Rectal smooth muscle tissue (tissue), 1 donor: ENCODE results near the gene IGSF23.
"Not testable (repeated sequence)": the region's sequence is repeated elsewhere in the genome, so short reads cannot be mapped to it uniquely, and the experiment has no call there.

Experiments used
- H3K27ac ChIP-seq: one replicate; pipeline ENCODE4 v1.7.0; 2013; ENCODE audit warnings: low read depth, low read length, inconsistent platforms
- H3K27me3 ChIP-seq: one replicate; pipeline ENCODE4 v1.7.0; 2013; ENCODE audit warnings: low read length; ENCODE audit not compliant: control insufficient read depth, insufficient read depth
- H3K36me3 ChIP-seq: one replicate; pipeline ENCODE4 v1.7.0; 2013; ENCODE audit warnings: low read length; ENCODE audit not compliant: control insufficient read depth, insufficient read depth
- H3K4me1 ChIP-seq: one replicate; pipeline ENCODE4 v1.7.0; 2013; ENCODE audit warnings: low read length; ENCODE audit not compliant: control insufficient read depth, insufficient read depth
- H3K4me3 ChIP-seq: one replicate; pipeline ENCODE4 v1.7.0; 2013; ENCODE audit warnings: low read length
- H3K9ac ChIP-seq: one replicate; pipeline ENCODE4 v1.7.0; 2013; ENCODE audit warnings: low read length

The IGSF23 gene

DNA sequence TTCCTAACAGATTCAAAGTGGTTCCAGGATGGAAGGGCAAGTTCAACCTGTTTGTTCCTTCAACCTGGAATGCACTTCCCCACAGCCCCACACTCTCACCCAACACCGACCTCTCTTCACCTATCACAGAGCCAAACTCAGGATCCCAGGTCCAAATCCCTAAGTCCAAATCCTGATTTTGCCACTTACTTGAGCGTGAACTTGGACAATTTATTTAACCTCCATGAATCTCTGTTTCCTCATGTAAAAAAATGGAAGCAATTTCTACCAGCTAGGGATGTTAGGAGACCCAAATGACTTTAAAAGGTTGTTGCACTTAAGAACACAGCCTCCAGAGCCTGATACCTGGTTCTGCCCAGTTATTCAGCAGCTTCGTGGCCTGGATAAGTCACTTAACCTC lies 5.4 kb upstream of the IGSF23 start:
- no peak overlapping the region for H3K9ac ChIP-seq
- H3K27me3 ChIP-seq, result no peaks in the 10 kb centered on the region
- H3K4me1 ChIP-seq, result no peaks in the 10 kb centered on the region
- H3K4me3 ChIP-seq, result no peak overlapping the region
- H3K36me3 ChIP-seq, result no peaks in the 10 kb centered on the region
- H3K27ac ChIP-seq, result no peak overlapping the region

GRCh38 chr19:44608391-44608821 lies 5.0 kb upstream of the IGSF23 start:
- Histone ChIP-seq H3K9ac (no peak overlapping the region), H3K4me1 (no peaks in the 10 kb centered on the region), H3K27me3 (no peaks in the 10 kb centered on the region), H3K4me3 (no peak overlapping the region), H3K36me3 (no peaks in the 10 kb centered on the region), H3K27ac (no peak overlapping the region)

DNA sequence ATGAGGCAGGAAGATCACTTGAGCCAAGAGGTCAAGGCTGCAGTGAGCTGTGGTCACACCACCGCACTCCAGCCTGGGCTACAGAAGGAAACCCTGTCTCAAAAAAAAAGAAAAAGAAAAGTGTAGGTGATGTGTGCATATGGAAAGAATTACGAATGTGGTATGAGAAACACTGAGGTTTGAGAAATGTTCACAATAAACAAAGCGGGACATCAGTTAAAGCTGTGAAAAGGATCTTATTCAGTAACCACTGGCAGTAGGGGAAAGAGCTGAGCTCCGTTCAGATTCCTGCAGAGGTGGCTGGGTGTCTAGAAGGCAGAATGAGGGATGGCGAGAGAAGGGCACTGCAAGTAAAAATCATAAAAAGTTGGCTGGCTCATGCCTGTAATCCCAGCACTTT lies 4.1 kb upstream of the IGSF23 start:
- H3K27me3 ChIP-seq, result no peaks in the 10 kb centered on the region
- no peak overlapping the region for H3K9ac ChIP-seq
- H3K4me3 ChIP-seq, result no peak overlapping the region
- no peak overlapping the region for H3K27ac ChIP-seq
- H3K4me1 ChIP-seq, result no peaks in the 10 kb centered on the region
- H3K36me3 ChIP-seq, result no peaks in the 10 kb centered on the region

- H3K9ac ChIP-seq, H3K4me3 ChIP-seq, H3K27me3 ChIP-seq, H3K27ac ChIP-seq, H3K4me1 ChIP-seq, H3K36me3 ChIP-seq: not testable (repeated sequence)
Observed at GRCh38 chr19:44610497-44610896, 2.9 kb upstream of the IGSF23 start.

DNA sequence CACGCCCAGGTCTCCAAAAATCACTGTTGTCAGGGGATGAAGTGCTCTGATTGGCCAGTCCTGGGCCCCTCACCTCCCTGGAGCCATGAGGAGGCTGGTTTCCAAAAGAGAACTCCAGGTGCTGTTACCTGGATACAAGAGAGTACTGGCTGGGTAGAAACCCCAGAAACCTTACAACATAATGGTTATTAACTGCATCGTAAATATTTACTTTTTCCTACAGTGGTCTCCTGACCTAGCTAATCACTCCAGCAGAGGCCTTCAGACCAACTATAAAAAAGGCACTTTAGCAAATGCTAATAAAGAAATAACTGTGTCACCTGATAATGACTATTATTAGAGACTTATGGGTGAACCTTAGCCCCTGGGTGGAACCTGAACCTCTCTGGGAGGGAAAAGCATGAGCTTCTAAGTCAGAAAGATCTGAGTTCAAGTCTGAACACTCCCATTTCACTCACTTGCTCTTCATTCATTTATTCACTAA lies 1.5 kb upstream of the IGSF23 start:
- Histone ChIP-seq H3K4me1 (no peaks in the 10 kb centered on the region), H3K9ac (no peak overlapping the region), H3K27me3 (no peaks in the 10 kb centered on the region), H3K27ac (no peak overlapping the region), H3K4me3 (no peak overlapping the region), H3K36me3 (no peaks in the 10 kb centered on the region)

GRCh38 chr19:44614313-44614712 lies 950 bp downstream of the IGSF23 start:
- Histone ChIP-seq H3K27me3 (no peaks in the 10 kb centered on the region), H3K27ac (no peak overlapping the region), H3K36me3 (no peaks in the 10 kb centered on the region), H3K4me3 (no peak overlapping the region), H3K9ac (no peak overlapping the region), H3K4me1 (no peaks in the 10 kb centered on the region)

DNA sequence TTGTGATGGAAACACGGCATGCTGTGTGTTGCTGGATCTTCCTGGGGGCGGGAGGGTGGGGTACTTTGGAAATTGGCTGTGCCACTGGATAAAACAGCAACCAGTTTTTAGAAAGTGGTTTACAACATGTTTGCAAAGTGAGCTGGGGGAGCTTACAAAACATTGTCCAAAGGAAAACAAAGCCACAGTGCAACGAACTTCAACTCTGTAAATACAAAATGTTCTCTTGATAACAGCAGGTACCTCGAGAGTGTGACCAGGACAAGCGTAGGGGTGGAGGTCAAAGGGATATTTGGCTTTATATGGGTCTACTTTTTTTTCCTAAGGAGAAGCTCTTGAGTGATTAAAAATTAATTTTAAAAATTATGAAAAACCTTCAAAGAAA lies 2.5 kb downstream of the IGSF23 start:
- no peak overlapping the region for H3K9ac ChIP-seq
- no peak overlapping the region for H3K4me3 ChIP-seq
- no peak overlapping the region for H3K27ac ChIP-seq
- no peaks in the 10 kb centered on the region for H3K4me1 ChIP-seq
- no peaks in the 10 kb centered on the region for H3K27me3 ChIP-seq
- no peaks in the 10 kb centered on the region for H3K36me3 ChIP-seq

DNA sequence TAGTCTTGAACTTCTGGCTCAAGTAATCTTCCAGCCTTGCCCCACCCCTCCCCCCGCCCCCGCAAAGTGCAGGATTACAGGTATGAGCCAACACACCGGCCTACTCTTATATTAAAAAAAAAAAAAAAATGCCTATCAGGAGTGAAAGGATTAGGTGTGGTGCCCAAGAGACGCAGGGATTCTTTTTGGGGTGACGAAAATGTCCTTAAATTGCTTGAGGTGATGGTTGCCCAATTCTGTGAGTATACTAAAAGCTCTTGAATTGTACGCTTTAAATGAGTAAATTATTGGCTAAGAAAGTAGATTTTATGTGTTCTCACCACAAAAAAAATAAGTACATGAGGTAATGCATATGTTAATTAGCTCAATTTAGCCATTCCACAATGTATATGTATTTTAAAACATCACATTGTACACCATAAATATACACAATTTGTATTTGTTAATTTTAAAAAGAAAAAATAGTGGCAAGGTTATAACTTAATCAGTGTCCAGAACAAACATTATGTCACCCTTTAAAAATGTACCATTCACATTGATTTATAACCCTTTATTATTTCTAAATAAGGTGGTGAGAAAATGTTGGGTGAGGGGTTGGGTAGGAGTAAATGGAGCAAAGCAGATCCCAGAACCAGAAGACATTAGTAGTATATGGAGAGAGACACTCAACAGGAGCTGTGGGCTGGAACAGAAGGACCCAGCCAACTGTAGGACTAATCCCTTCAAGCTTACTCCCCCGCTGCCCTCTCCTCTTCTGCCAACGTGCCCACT lies 3.9 kb downstream of the IGSF23 start:
- H3K27ac ChIP-seq, result no peak overlapping the region
- no peaks in the 10 kb centered on the region for H3K27me3 ChIP-seq
- no peak overlapping the region for H3K9ac ChIP-seq
- no peaks in the 10 kb centered on the region for H3K4me1 ChIP-seq
- H3K36me3 ChIP-seq, result no peaks in the 10 kb centered on the region
- no peak overlapping the region for H3K4me3 ChIP-seq

- no peak overlapping the region for H3K27ac ChIP-seq
- no peak overlapping the region for H3K4me3 ChIP-seq
- no peaks in the 10 kb centered on the region for H3K4me1 ChIP-seq
- H3K9ac ChIP-seq, result no peak overlapping the region
- H3K27me3 ChIP-seq, result no peaks in the 10 kb centered on the region
- no peaks in the 10 kb centered on the region for H3K36me3 ChIP-seq
Observed at GRCh38 chr19:44618640-44619357, 5.4 kb downstream of the IGSF23 start.

GRCh38 chr19:44620667-44621066 lies 7.3 kb downstream of the IGSF23 start:
- Histone ChIP-seq H3K4me1 (no peaks in the 10 kb centered on the region), H3K4me3 (no peak overlapping the region), H3K9ac (no peak overlapping the region), H3K36me3 (no peaks in the 10 kb centered on the region), H3K27me3 (no peaks in the 10 kb centered on the region), H3K27ac (no peak overlapping the region)

- Histone ChIP-seq H3K27me3 (no peaks in the 10 kb centered on the region), H3K27ac (no peak overlapping the region), H3K36me3 (no peaks in the 10 kb centered on the region), H3K4me1 (no peaks in the 10 kb centered on the region), H3K4me3 (no peak overlapping the region), H3K9ac (no peak overlapping the region)
Observed at GRCh38 chr19:44621367-44621766, 8.0 kb downstream of the IGSF23 start.

DNA sequence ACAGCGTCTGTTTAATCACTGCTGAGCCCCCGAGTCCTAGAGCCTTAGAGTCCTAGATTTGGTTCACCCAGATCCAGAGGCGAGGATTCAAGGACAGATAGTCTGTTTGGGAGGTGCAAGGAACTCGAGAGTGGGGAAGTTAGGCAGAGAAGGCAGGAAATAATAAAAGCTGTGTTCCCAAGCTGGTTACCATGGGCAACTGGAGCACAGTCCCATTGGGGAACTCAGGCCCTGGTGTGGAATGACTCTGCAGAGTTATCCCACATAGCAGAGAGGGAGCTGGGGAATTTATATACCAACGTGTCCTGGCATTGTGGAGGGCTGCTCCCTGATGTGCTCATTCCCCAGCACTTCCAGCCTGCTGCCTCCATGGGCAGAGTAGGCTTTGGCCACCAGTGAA lies 9.7 kb downstream of the IGSF23 start:
- no peak overlapping the region for H3K27ac ChIP-seq
- H3K4me3 ChIP-seq, result no peak overlapping the region
- no peaks in the 10 kb centered on the region for H3K36me3 ChIP-seq
- H3K27me3 ChIP-seq, result no peaks in the 10 kb centered on the region
- H3K9ac ChIP-seq, result no peak overlapping the region
- H3K4me1 ChIP-seq, result no peaks in the 10 kb centered on the region

- H3K4me1 ChIP-seq, result no peaks in the 10 kb centered on the region
- no peaks in the 10 kb centered on the region for H3K27me3 ChIP-seq
- H3K36me3 ChIP-seq, result no peaks in the 10 kb centered on the region
- no peak overlapping the region for H3K4me3 ChIP-seq
- no peak overlapping the region for H3K27ac ChIP-seq
- no peak overlapping the region for H3K9ac ChIP-seq
Observed at GRCh38 chr19:44623626-44624025, 10.3 kb downstream of the IGSF23 start.
